ENCODE results near the gene FES.

GRCh38 chr15:90892023-90892422 lies 7.7 kb downstream of the FES start:
- TF ChIP-seq REST (IDR thresholded peaks at IDR 0.05; ENCODE audit: low read depth, low read length) = no peak
- TF ChIP-seq CTCF (IDR thresholded peaks at IDR 0.05) = no peak
- TF ChIP-seq MXI1 (IDR thresholded peaks at IDR 0.05; ENCODE audit: low read depth, low read length) = no peak
- no peak for TF ChIP-seq NFIC (IDR thresholded peaks at IDR 0.05; ENCODE audit: borderline replicate concordance)
- TF ChIP-seq POLR2AphosphoS5 (IDR thresholded peaks at IDR 0.05; ENCODE audit: low read depth, low read length) = no peak
- no peak for TF ChIP-seq CHD2 (IDR thresholded peaks at IDR 0.05; ENCODE audit: low read length, partially characterized antibody)
- TF ChIP-seq EP300 (IDR thresholded peaks at IDR 0.05; ENCODE audit: borderline replicate concordance in 1 of 2, low read depth in 1 of 2, low read length in 1 of 2) = no peak
- no peak for TF ChIP-seq TAF1 (IDR thresholded peaks at IDR 0.05; ENCODE audit: borderline replicate concordance, low read depth, low read length)
